ENCODE measurements around the gene CGNL1.

Gene CGNL1

DNA sequence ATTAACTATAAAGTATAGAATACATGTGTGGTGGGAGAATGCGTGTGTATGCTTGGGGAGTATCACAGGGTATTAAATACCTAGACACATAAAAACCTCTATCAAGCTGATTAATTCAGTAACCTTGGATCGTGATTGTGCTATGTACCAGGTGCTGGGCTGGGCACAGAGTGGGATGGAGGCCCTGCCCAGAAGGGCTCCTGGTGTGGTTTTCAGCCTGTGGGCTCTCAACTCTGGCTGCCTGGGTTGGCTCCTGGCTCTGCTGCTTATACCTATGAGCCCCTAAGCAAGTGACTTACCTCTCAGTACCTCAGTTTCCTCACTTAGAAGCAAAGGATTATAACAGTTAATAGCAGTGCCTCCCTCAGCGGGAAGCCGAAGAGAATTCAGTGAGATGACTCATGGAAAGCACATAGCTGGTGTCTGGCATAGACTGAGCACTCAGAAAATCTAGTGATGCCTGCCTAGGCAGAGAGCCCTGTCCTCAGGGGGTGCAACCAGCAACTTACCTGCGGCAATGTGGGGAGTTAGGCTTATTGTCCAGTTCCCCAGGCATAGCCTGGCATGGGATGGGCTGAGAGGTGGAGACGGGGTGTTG, 124.8 kb downstream of the CGNL1 start:
- no peak for DNase-seq

DNA sequence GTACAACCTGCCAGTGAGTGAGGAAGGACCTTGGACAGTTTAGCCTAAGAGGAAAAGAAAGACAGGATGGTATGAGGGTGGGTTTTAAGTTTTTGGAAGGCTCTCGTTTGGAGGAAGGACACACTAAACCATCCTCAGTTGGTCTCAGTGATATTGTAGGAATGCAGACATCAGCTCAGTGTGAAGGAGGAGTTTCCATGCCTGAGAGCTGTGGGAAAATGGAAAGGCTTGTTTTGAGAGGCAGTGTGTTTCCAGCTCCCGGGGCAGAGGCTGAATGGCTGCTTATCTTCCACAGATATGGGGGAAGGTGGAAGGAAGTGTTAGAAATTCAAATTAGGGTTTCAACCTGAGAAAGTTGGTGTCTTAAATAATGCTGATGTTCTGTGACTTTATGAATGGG, 125.8 kb downstream of the CGNL1 start:
- no peak for DNase-seq

DNA sequence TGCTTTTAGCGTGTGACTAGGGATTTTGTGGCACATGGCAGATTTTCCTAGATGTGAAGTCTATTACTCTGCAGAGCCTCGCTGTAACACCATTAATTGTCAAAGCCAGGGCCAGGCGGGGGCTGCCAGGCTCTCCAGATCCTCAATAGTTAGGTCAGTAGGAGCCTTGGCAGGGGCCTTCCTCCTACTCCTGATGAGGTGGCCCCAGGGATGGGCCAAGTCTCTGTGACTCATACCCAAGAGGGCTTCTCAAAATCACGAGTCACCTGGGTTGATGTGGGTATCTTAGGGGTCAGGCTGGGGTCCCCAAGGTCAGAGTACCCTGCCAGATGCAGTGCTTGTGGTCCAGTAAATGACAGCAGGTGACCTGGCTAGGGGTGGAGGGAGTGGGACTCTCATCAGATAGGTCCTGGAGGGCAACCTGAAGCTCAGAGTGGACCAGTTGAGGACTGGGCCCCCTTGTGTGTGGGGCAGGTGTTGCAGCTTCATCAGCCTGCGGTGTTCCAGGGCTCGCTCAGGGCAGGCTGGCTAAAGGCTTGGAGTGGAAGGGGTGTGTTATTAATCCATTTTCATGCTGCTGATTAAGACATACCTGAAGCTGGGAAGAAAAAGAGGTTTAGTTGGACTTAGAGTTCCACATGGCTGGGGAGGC, 126.9 kb downstream of the CGNL1 start:
- no peak for DNase-seq

DNA sequence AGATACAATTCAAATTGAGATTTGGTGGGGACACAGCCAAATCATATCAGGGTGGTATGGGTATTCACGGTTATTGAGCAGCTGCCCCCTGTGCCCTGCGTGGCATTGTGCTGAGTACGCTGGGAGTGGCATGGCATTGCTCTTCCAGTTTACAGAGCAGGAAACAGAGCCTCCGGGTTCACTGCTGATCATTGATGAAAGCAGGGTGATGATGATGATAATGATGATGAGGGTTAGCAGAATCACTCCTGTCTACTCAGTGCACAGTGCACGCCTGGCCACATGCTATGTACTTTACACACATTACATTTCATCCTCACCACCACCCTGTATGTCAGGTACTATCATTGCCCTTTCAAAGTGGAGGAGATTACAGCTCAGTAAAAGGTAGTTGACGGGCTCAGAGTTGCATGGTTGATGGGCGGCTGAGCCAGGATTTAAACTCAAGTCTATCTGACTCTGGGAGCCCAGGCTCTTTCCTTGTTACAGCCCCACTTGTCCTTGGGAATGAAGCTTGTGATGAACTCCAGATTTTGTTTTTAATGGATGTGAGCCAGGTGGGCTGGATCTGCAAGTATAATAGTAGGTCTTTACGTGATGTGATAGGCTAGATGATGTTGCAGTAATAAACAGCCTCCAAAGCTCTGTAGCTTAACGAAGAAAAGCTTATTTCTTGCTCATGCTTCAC, 127.8 kb downstream of the CGNL1 start:
- DNase-seq, result no peak

DNA sequence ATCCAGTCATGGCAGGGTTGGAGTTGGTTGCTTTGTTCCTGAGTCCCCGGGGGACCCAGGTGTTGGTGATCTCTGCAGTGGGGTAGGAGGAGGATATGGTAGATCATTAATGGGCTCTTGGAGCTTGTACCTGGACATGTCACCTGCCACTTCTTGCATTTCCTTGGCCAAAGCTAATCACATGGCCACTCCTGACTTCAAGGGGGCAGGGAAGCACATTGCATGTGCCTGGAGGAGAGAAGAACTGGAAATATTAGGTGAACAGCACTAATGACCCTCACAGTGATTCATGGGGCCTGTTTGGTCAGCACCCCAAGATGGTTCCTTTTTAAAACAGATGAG, 128.3 kb downstream of the CGNL1 start:
- no peak for DNase-seq

GRCh38 chr15:57505056-57505715, 128.9 kb downstream of the CGNL1 start:
- no peak for DNase-seq

DNA sequence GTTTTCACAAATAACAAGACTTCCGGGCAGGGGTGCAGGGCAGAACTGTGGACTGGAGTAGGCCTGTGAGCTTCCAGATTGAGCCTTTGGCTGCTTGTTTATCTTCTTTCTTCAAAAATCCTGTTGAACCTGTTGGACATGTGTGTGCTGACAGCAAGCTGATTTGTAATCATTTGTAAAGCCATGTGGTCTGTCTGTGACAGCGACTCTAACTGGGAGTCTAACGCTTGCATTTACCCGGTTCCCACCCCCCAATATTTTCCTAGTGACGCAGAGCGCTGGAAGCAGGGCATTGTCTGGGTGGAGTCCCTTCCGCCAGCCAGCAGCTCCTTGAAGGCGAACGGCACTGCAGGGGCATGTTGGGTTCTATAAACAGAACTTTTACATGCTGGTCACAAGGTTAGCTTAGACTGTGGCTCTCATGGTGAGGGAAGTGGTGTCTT, 129.7 kb downstream of the CGNL1 start:
- DNase-seq, result no peak

- no peak for DNase-seq
These were observed 130.1 kb downstream of the CGNL1 start for GRCh38 chr15:57506422-57506821.

DNA sequence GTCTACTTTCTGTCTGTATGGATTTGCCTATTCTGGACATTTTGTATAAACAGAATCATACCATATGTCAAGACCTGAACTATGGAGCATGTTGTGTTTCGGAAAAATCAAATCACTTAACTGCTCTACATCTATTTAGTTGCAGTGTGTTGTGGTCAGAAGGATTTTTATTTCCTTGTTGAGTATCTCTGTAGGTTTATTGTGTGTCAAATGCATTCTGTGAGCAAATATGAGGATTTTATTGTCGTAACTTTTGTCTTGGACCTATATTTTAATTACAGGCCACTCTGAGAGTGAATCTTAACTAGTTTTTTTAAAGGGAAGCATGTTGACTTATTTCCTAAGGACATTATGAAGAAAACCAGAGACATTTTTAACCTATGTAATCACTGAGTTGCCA, 130.8 kb downstream of the CGNL1 start:
- DNase-seq, result no peak

DNA sequence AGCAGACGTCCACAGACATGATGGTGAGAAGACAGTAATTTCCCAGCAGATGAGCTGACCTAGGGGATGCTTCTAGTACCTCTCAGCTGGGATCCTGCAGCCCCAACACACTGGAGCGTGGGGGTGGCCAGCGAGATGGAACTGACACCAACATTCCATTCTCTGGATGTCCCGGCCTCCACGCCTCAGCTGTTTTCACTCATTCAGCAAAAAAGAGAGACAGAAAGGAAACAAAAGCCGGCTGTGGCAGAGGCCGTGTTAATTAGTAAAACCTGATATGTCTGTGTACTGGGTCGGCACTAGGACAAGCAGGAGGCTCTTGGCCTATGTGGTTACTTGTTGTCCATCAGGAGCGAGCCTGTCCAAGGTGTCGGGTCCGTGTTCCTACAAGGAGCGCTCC, 132.8 kb downstream of the CGNL1 start:
- DNase-seq, result no peak

DNA sequence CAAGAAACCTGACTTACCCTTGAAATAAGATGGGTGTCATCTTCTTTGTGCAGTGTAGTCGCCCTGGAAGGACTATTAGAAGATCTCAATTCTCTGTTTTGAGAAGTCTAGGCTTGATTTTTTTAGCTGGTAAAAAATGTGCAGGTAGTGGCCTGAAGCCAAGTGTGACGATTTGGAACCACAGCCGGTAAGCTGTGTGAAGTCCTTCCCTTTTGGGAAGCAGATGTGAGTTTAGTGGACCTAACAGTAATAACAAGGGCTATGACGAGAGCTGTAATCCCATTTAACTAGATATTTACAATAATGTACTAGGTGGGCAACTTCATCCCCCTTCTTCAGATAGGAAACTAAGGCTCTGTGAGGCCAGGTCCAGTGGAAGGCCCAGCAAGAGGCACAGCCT, 133.7 kb downstream of the CGNL1 start:
- no peak for DNase-seq

DNA sequence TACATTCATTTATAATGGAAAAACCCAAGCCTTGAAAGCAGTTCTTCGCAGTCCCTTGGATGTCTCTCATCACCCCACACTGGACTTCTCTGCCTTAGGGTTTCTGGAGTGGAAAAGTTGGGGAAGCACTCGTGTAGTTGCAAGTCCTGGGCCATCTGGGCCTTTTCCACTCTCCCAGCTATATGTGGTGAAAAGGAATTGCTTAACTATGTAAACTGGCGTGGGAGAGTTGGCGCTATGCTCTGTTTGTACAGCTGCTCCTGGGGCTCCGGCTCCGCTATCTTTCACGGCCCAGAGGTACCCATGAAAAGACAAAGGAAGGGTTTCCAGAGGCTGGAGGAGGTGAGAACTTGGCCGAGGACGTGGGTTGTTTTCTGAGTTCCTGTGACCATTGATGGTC, 134.3 kb downstream of the CGNL1 start:
- DNase-seq, result peak; percentile 3 to 64

DNA sequence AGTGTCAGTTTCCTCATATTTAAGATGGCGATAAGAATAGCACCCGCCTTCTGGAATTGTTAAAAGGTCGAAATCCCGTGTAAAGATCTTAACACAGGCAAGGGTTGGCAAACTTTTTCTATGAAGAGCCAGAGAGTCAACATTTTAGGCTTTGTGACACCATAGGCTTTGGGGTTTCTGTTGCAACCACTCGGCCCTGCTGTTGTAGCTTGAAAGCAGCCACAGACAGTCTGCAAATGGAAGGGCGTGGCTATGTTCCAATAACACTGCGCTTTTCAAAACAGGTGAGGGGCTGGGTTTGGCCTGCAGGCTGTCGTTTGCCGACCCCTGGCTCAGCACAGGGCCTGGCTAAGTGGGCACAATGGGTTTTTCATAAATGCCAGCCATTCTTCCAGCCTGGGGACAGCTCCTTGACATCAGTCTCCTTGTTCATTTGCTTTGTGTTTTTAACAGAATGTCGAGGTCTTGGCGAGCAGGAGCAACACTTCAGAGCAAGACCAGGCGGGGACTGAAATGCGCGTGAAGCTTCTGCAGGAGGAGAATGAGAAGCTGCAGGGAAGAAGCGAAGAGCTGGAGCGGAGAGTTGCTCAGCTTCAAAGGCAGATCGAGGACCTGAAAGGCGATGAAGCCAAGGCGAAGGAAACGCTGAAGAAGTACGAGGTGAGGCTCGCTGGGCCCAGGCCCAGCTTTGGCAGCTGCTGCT, 140.2 kb downstream of the CGNL1 start:
- no peak for DNase-seq

DNA sequence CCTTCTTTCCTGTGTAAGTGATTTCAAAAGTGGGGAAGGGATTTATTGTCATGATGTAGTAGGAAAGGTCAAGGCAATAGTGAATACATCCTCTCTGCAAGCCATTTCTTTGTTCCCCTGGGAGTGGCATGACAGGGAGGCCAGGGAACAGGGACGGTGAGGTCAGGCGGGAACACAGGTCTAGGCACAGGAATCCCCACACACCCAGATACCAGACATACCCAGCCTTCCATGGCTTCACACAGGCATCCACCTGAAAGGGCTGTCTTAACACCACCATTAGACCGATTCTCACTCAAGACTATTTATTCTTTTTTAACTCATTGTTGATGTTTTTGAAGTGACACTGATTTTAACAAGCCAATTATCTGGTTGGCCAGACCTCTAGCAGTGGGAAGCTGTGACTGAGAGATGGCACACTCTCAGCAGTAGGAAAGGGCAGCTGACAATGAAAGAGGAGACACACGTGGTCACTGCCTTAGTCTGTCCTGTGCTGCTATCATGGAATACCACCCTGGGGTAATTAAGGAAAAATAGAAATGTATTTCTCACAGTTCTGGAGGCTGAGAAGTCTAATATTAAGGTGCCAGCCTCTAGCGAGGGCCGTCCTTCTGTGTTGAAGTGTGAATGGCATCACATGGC, 140.8 kb downstream of the CGNL1 start:
- DNase-seq, result no peak

DNA sequence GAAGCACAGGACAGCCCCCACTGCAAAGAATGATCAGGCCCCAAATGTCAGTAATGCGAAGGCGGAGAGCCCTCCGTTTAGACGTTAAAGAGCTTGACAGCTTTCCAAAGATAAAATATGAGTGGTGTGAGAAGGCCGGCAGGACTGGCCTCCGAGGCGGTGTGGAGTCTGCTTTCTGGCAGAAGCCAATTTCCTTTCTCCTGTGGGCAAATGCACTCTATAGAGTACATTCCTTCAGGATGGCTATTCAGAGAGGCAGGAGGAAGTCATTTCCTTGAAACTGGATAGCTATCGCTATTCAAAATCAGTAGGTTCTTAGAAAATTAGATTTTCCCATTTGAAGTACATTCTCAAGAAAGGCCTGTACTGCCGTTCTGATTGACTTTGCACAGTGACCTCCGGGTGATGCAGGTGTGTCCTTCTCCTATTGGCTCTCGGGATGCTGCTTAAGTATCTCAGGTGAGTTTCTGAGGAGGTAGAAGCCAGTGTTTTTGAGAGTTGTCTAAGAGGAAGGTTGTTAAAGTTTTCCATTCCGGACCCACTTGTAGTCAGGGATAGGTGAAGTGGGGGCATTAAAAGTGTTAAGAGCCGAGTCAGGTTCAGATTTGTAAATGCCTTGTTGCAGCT, 142.6 kb downstream of the CGNL1 start:
- DNase-seq, result no peak

DNA sequence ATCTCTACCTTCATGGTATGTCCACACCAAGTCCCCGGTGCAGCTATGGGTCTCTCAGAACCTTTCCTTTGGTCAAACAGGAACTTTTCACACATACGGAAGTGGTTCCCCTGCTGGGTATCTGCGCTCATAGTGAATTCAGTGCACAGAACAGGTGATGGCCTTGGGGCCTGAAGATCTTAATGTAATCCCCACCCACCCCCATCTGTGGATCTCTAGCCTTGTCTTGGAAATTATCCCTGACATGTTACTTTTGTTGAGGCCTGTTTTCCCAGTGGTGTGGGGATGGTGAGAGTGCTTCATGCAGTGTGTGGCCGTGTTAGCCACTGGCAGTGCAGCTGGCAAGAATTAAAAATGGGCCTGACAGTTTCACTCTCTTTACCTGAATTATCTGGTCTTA, 143.5 kb downstream of the CGNL1 start:
- DNase-seq, result no peak

GRCh38 chr15:57521503-57521902, 145.2 kb downstream of the CGNL1 start:
- DNase-seq, result no peak

DNA sequence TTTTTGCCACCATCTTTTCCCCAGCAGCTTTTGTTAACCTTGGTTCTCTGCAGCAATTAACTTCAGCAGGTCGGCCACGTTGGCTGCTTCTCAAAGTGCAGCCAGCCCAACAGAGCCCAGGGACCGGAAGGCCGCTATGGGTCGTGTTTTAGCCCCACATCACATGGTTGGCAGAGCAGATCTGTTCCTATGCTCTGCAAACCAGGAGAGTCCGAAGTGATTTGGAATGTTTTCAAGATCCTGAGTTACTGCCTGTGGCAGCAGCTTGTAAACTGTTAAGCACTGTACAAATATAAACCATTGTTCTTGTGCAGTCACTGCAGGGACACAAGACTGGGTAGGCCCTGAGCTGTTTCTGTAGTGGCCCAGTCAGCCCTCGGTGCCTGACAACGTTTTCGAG, 145.8 kb downstream of the CGNL1 start:
- DNase-seq, result peak in 1 of 2 experiments; percentile 53

- no peak for DNase-seq
These were observed 149.3 kb downstream of the CGNL1 start for GRCh38 chr15:57525581-57525980.

GRCh38 chr15:57526076-57526475, 149.8 kb downstream of the CGNL1 start:
- DNase-seq, result no peak

DNA sequence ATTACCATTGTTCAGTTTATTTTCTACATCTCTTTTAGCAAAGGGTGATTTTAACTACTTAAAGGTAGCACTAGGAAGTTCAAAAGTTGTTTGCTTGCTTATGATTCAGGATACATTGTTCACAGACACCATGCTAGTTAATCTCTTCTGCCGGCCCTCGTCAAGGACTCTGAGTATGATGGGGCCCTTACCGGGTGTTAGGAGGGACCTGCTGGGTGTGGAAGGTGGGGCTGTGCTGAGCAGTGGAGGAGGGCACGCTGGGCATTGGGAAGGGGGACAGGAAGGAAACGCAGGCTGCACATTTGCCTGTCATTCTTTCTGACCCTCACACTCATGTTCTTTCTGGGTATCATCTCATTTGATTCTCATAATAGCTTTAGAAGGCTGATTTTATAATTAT, 150.3 kb downstream of the CGNL1 start:
- DNase-seq, result no peak

- peak; percentile 59 to 85 for DNase-seq
These were observed 151.2 kb downstream of the CGNL1 start for GRCh38 chr15:57527382-57528091.

Data from NCI-H446 (cell line).